Measurements from ENCODE around the gene MITD1. TPM values are rescaled to one million over a fixed set of nuclear protein-coding genes. Genes with fewer than 3 reads are reported as not detected.
A peak's percentile ranks its signal among the peaks of the same experiment; 100 is the strongest.

Gene MITD1
- total RNA-seq, 2 donors from 2014 or later = 4.9 to 15.8 TPM

DNA sequence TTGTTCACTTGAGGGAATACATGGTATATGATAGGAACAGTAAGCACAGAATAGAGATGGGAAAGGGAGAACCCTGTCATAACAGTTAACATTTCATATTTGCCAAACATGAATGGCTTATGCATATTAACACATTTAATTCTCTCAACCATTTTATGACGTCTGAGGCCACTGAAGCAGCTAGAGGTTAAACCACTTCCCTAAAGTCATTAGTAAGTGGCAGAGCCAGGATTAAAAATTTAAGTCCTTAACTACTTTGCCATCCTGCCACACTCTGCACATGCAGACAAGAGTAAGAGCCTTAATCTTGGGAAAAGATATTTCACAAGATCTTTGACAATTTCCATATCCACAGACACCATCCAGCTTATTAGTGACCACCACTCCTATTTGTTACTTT, 24.0 kb downstream of the MITD1 start:
- no peaks in the 10 kb centered on the region for H3K36me3 ChIP-seq (replicated peaks in 1 of 2; ENCODE audit: insufficient read depth in 1 of 2, low read depth in 2 of 2)
- ATAC-seq (no peak), DNase-seq (no peak)
- H3K27ac ChIP-seq = no peak overlapping the region
- no peaks in the 10 kb centered on the region for H3K27me3 ChIP-seq
- peaks cover 24% of the 10 kb centered on the region for H3K4me1 ChIP-seq
- TF ChIP-seq POLR2A (IDR thresholded peaks at IDR 0.05) = no peak
- TF ChIP-seq, protein P1, sequence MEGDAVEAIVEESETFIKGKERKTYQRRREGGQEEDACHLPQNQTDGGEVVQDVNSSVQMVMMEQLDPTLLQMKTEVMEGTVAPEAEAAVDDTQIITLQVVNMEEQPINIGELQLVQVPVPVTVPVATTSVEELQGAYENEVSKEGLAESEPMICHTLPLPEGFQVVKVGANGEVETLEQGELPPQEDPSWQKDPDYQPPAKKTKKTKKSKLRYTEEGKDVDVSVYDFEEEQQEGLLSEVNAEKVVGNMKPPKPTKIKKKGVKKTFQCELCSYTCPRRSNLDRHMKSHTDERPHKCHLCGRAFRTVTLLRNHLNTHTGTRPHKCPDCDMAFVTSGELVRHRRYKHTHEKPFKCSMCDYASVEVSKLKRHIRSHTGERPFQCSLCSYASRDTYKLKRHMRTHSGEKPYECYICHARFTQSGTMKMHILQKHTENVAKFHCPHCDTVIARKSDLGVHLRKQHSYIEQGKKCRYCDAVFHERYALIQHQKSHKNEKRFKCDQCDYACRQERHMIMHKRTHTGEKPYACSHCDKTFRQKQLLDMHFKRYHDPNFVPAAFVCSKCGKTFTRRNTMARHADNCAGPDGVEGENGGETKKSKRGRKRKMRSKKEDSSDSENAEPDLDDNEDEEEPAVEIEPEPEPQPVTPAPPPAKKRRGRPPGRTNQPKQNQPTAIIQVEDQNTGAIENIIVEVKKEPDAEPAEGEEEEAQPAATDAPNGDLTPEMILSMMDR (IDR thresholded peaks at IDR 0.05) = no peak
- H3K4me3 ChIP-seq = no peak overlapping the region
- no peaks in the 10 kb centered on the region for H3K9me3 ChIP-seq
- WGBS, 2 donors = 52 to 97% methylated on average over 1 of the region's 1 CpG
- intact Hi-C loops (cut with DNase I) = no loop called here

DNA sequence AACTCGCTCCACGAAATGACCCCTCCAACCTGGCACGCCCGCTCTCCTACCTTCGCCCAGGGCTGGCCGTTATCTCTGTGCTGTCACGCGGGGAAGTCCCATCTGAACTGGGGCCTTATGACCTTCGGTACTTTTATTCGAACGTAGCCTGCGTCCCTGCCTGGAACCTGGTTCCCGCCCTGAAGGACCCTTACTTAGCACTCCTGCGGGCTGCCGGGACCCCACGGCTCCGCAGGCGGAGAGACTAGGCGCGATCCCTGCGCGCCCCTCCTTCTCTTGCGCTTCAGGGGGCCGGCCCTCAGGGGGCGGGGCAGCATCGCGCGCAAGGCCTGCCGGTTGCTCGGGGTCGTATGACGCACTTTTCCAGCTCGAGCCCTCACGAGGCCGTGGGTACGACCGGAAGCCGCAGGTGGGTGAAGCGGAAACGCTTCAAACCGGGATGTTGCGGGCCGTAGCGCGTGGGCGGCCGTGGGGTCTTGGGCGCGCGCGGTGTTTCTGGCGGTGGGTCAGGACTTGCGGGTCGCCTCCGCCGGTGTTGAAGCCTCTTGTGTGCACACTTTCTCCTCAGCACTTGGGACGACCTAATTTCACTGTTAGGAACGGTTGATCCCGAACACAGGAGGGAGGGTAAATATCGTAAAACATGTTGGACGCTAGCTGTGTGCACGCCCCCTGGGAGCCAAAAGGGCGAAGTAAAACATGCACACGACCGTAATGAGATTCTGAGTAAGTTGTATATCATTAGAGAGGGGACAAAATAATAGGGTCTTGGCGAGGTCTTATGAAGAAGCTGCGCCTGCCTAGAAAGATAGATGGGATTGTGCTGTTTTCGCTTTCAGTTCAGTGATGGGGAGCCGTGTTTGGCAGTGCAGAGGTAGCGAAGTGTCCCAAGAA, 26.0 kb downstream of the MITD1 start, which contains the start of the genes LIPT1 and TSGA10:
Gene LIPT1, plus strand, starts transcription at position 325 of the 894 bp plus-strand sequence. CDS start 6,991 bp downstream, outside the sequence.
Gene TSGA10, minus strand, starts transcription at position 300 of the 894 bp plus-strand sequence. CDS start 45,503 bp downstream, outside the sequence.
- peak; percentile 89 to 94 (median 94) for DNase-seq
- peaks cover 24% of the 10 kb centered on the region for H3K4me1 ChIP-seq
- intact Hi-C loops (cut with DNase I) = no loop called here
- 0% methylated on average over 30 to 70 of the region's 70 CpGs for WGBS, 2 donors
- no peaks in the 10 kb centered on the region for H3K9me3 ChIP-seq
- ATAC-seq = peak; percentile 99
- peak; percentile 84 to 94 (median 92) for TF ChIP-seq POLR2A (IDR thresholded peaks at IDR 0.05)
- TF ChIP-seq, protein P1 (IDR thresholded peaks at IDR 0.05) = peak in 1 of 7 experiments; percentile 19
- peak within 1 kb of the TSS; percentile 68 to 98 (median 91) for H3K27ac ChIP-seq
- no peaks in the 10 kb centered on the region for H3K27me3 ChIP-seq
- H3K4me3 ChIP-seq = peak within 1 kb of the TSS; percentile 17 to 66
- no peaks in the 10 kb centered on the region for H3K36me3 ChIP-seq (replicated peaks in 1 of 2; ENCODE audit: insufficient read depth in 1 of 2, low read depth in 2 of 2)

DNA sequence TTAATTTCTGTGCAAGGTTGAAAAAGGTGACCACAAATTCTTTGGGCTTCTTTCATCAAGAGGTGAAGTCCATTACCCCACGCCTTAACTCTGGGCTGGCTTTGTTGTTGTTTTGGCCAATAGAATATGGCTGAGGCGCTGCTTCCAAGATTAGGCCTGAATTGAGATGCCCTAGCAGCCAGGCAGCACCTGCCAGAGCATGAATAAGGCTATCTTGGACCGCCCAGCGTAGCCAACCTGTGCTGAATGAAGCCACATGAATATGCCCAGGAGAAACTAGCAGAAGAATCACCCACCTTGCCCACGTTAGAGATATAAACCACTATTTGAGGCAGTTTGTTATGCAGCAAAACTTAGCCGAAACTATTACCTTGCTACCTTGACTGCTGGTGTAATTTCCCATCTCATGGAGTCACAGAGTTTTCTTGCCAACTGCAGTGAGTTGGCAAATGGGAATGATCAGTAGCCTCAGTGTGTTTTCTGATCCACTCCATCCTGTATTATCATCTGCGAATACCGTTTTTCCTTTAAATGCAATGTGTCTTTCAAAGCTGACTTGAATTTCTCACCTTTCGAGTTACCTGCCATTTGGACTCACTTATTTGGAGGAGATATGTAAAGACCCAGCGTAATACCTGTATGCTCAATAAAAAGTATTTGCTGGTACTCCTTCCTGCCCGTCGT, 26.8 kb downstream of the MITD1 start:
- Histone ChIP-seq H3K9me3 (no peaks in the 10 kb centered on the region), H3K4me1 (peaks cover 24% of the 10 kb centered on the region), H3K4me3 (peak overlapping the region; percentile 17 to 66), H3K36me3 (replicated peaks in 1 of 2; ENCODE audit: insufficient read depth in 1 of 2, low read depth in 2 of 2) (no peaks in the 10 kb centered on the region), H3K27me3 (no peaks in the 10 kb centered on the region), H3K27ac (peak overlapping the region; percentile 68 to 98 (median 91))
- ATAC-seq = no peak
- no peak for TF ChIP-seq POLR2A (IDR thresholded peaks at IDR 0.05)
- TF ChIP-seq, protein P1 (IDR thresholded peaks at IDR 0.05) = no peak
- 21 to 26% methylated on average over 12 of the region's 12 CpGs for WGBS, 2 donors
- peak in 2 of 4 donors; percentile 13 to 36 for DNase-seq
- intact Hi-C loops (cut with DNase I) = no loop called here

DNA sequence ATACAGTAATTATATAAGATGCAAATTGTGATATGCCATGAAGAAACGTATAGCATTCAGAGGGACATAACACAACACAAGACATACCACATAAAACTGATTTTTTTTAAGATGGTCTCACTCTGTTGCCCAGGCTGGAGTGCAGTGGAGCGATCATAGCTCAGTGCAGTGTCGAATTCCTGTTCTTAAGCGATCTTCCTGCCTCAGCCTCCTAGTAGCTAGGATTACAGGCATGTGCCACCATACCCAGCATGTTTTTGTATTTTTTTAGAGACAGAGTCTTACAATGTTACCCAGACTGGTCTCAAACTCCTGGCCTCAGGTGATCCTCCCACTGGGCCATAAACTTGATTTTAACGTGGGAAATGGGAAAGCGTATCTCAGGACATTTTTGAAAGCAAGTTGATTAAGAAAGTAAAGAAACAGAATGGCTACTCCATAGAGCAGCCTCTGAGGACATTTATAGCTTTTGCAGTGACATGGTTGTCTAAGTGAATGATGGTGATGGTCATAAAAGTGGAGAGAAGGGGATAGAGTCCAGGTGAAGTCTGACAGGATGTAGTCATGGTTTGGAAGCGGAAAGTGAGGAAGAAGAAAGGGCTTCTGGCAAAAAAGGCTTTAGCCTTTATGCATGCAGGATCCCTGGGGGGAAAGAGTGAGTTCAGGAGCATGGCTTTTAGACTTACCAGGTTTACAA, 28.5 kb downstream of the MITD1 start:
- ATAC-seq (no peak), DNase-seq (no peak)
- intact Hi-C loops (cut with DNase I) = no loop called here
- 89 to 90% methylated on average over 7 of the region's 7 CpGs for WGBS, 2 donors
- Histone ChIP-seq H3K4me1 (peaks cover 24% of the 10 kb centered on the region), H3K4me3 (no peak overlapping the region), H3K27me3 (no peaks in the 10 kb centered on the region), H3K36me3 (replicated peaks in 1 of 2; ENCODE audit: insufficient read depth in 1 of 2, low read depth in 2 of 2) (no peaks in the 10 kb centered on the region), H3K9me3 (no peaks in the 10 kb centered on the region), H3K27ac (no peak overlapping the region)
- TF ChIP-seq, protein P1 (IDR thresholded peaks at IDR 0.05) = no peak
